B cell (primary cell): ENCODE results near the gene IFNA13. TPM values are rescaled to one million over a fixed set of nuclear protein-coding genes. Genes with fewer than 3 reads are reported as not detected.

Experiments used
- ATAC-seq: fragments of 200-7000 bp; cut with Tn5 transposase; one replicate; pipeline ENCODE4 v1.10.0; 2021; ENCODE audit warnings: low read depth, mild to moderate bottlenecking, moderate number of reproducible peaks, moderate library complexity
- CTCF ChIA-PET: fragments of 350-600 bp; sonication (Branson Sonifier 250); formaldehyde crosslinking; loops from one replicate; lab custom pipeline; 2021; ENCODE audit warnings: antibody characterized with exemption, inconsistent platforms; lab: Charles Lee
- POLR2A ChIA-PET: fragments of 350-600 bp; sonication (Branson Sonifier 250); formaldehyde crosslinking; loops from one replicate; lab custom pipeline; 2021; ENCODE audit warnings: antibody characterized with exemption; lab: Charles Lee
- DNase-seq: peaks from one replicate; pipeline ENCODE4 v3.0.0; 2013
- H2AFZ ChIP-seq: 2 replicates; pipeline ENCODE4 v1.6.1; 2012; ENCODE audit warnings: mild to moderate bottlenecking, low read depth, low read length; ENCODE audit not compliant: insufficient read depth, poor library complexity, severe bottlenecking
- H3K27ac ChIP-seq, 2 donors: 1 replicate in 1 of 2; 2 replicates in 1 of 2; pipeline ENCODE4 v1.5.1; 2012 to 2013; ENCODE audit warnings: low read length in 2 of 2, mild to moderate bottlenecking in 2 of 2, moderate library complexity in 1 of 2
- H3K27me3 ChIP-seq, 4 experiments: fragments of 200-600 bp in 1 of 4; sonication (generic) in 1 of 4; replicated peaks in 1 of 4; 1 replicate in 2 of 4; 2 replicates in 2 of 4; pipeline versions ENCODE4 v1.6.1 to v1.7.0; 2013 to 2016; ENCODE audit warnings: low read length in 3 of 4, mild to moderate bottlenecking in 2 of 4, mixed read lengths in 1 of 4, moderate library complexity in 1 of 4; ENCODE audit not compliant: insufficient read depth in 4 of 4, control insufficient read depth in 3 of 4; ENCODE audit errors: control extremely low read depth in 1 of 4
- H3K36me3 ChIP-seq, 2 experiments: replicated peaks in 1 of 2; 1 replicate in 1 of 2; 2 replicates in 1 of 2; pipeline versions ENCODE4 v1.6.1 to v1.7.1; 2013; ENCODE audit warnings: low read length in 1 of 2; ENCODE audit not compliant: insufficient read depth in 2 of 2, control insufficient read depth in 1 of 2; ENCODE audit errors: control extremely low read depth in 1 of 2, extremely low read depth in 1 of 2
- H3K4me1 ChIP-seq, 2 donors: fragments of 200-600 bp in 1 of 2; sonication (generic) in 1 of 2; 1 replicate in 1 of 2; 2 replicates in 1 of 2; pipeline versions ENCODE4 v1.5.1 to v1.6.1; 2013 to 2017; ENCODE audit warnings: low read length in 2 of 2; ENCODE audit not compliant: control insufficient read depth in 2 of 2, insufficient read depth in 2 of 2
- H3K4me2 ChIP-seq: replicated peaks from 2 replicates; pipeline ENCODE3; 2012; ENCODE audit warnings: mild to moderate bottlenecking, low read depth, low read length; ENCODE audit not compliant: poor library complexity, severe bottlenecking
- H3K4me3 ChIP-seq, 5 experiments: fragments of 200-600 bp in 1 of 5; sonication (generic) in 1 of 5; 1 replicate in 3 of 5; 2 replicates in 2 of 5; pipeline versions ENCODE4 v1.5.1 to v1.7.0; 2011 to 2016; ENCODE audit warnings: low read length in 4 of 5, mild to moderate bottlenecking in 4 of 5, low read depth in 2 of 5, control low read depth in 1 of 5, moderate library complexity in 1 of 5; ENCODE audit not compliant: insufficient read depth in 1 of 5; ENCODE audit errors: control extremely low read depth in 1 of 5, extremely low read depth in 1 of 5
- H3K79me2 ChIP-seq: fragments of 200-600 bp; sonication (generic); one replicate; pipeline ENCODE4 v1.6.0; 2016; ENCODE audit warnings: low read length; ENCODE audit not compliant: control insufficient read depth, insufficient read depth
- H3K9ac ChIP-seq: fragments of 200-600 bp; sonication (generic); 2 replicates; pipeline ENCODE4 v1.6.1; 2017; ENCODE audit warnings: mild to moderate bottlenecking, low read length, moderate library complexity
- H3K9me3 ChIP-seq, 3 donors: one replicate each; pipeline versions ENCODE4 v1.6.1 to v1.7.1; 2013; ENCODE audit warnings: low read length in 2 of 3; ENCODE audit not compliant: control insufficient read depth in 2 of 3, insufficient read depth in 1 of 3; ENCODE audit errors: control extremely low read depth in 1 of 3
- H4K20me1 ChIP-seq: 2 replicates; pipeline ENCODE4 v1.6.0; 2012; ENCODE audit warnings: mild to moderate bottlenecking, low read length; ENCODE audit not compliant: insufficient read depth, control insufficient read depth, poor library complexity, severe bottlenecking
- H3K27ac Mint-ChIP-seq: one replicate; pipeline ENCODE4 v1.8.0; 2021; ENCODE audit warnings: mixed read lengths
- H3K27me3 Mint-ChIP-seq: one replicate; pipeline ENCODE4 v1.8.0; 2021; ENCODE audit warnings: mixed read lengths
- H3K4me1 Mint-ChIP-seq: one replicate; pipeline ENCODE4 v1.8.0; 2021; ENCODE audit warnings: mixed read lengths
- H3K4me3 Mint-ChIP-seq: one replicate; pipeline ENCODE4 v1.8.0; 2021; ENCODE audit warnings: mixed read lengths
- H3K9me3 Mint-ChIP-seq: one replicate; pipeline ENCODE4 v1.8.0; 2022; ENCODE audit warnings: mixed read lengths; ENCODE audit not compliant: insufficient read depth
- CTCF ChIP-seq: fragments of 200-600 bp; IDR thresholded peaks from one replicate; pipeline ENCODE4 v1.8.0; 2022; ENCODE audit warnings: antibody characterized with exemption, mild to moderate bottlenecking
- EZH2 ChIP-seq: IDR thresholded peaks from 2 replicates; pipeline ENCODE4 v1.6.1; 2012; ENCODE audit warnings: borderline replicate concordance, low read depth, mild to moderate bottlenecking, moderate library complexity, low read length; ENCODE audit not compliant: insufficient read depth, poor library complexity, severe bottlenecking
- WGBS: methylation state at CpG from one replicate; pipeline ENCODE4 v1.1.5; 2013; ENCODE audit warnings: missing lambda C conversion rate; ENCODE audit not compliant: insufficient coverage; 5-methylcytosine and 5-hydroxymethylcytosine counted together
- intact Hi-C: fragments of 100-400 bp; cut with micrococcal nuclease; formaldehyde crosslinking; loops from one replicate; pipeline ENCODE4 v1.10.0; 2022
- polyA plus RNA-seq: library from polyadenylated mRNA; depleted of rRNA; stranded (reverse); fragments of >200 nt; gene quantifications from 2 replicates; pipeline ENCODE4 v1.2.3, GENCODE V29; 2012
- total RNA-seq, 2 donors: library from RNA; stranded (reverse); fragments of 120-200 nt in 1 of 2; gene quantifications; 1 replicate in 1 of 2; 2 replicates in 1 of 2; pipeline versions ENCODE4 v1.2.3 to v1.2.4, GENCODE V29; 2013 to 2022

IFNA13 gene
- total and polyA plus RNA-seq, 2 donors (not counting 1 experiment from before 2014, with no cell fraction given) = not detected

- ChIA-PET CTCF (interaction anchor here (0.6 to 7.2 kb wide), 37 partner anchors 9 to 849 kb away, joined by 3 to 159 read pairs (median 6); partner anchors contain the start of genes IFNA2, IFNA8 and KLHL9), POLR2A (no interaction called here)
- intact Hi-C loops = loop anchor here (1.0 to 5.0 kb wide), 4 partner anchors 13 to 70 kb away; partner anchors contain the start of gene KLHL9
- Histone ChIP-seq H4K20me1 (no peaks in the 10 kb centered on the region), H3K79me2 (no peaks in the 10 kb centered on the region), H3K36me3 (no peaks in the 10 kb centered on the region), H3K27me3 (peaks cover 3 to 57% (median 37%) of the 10 kb centered on the region in 4 experiments), H3K4me2 (peak overlapping the region; percentile 79), H3K9me3 (peaks cover 0 to 4% (median 0%) of the 10 kb centered on the region in 3 donors), H3K4me3 (peak overlapping the region in 4 of 5 experiments; percentile 22 to 52 (median 32)), H2AFZ (peak overlapping the region; percentile 70), H3K9ac (peak overlapping the region; percentile 60), H3K4me1 (peaks cover 8 to 11% of the 10 kb centered on the region in 2 donors), H3K27ac (no peak overlapping the region)
- H3K27me3 Mint-ChIP-seq = peaks cover 69% of the 10 kb centered on the region
- WGBS = 3% methylated on average over 34 of the region's 40 CpGs
- TF ChIP-seq EZH2 = no peak
- TF ChIP-seq CTCF = peak; percentile 87
- H3K4me3 Mint-ChIP-seq = peak overlapping the region; percentile 68
- no peak overlapping the region for H3K27ac Mint-ChIP-seq
- H3K4me1 Mint-ChIP-seq = peaks cover 18% of the 10 kb centered on the region
- peak; percentile 74 for DNase-seq
- H3K9me3 Mint-ChIP-seq = no peaks in the 10 kb centered on the region
- ATAC-seq = peak; percentile 52
These were observed 28.2 kb upstream of the IFNA13 start for GRCh38 chr9:21395778-21396717.
